ENCODE measurements around the gene BMERB1.
"Not testable (repeated sequence)": the region's sequence is repeated elsewhere in the genome, so short reads cannot be mapped to it uniquely, and the experiment has no call there.

The BMERB1 gene

DNA sequence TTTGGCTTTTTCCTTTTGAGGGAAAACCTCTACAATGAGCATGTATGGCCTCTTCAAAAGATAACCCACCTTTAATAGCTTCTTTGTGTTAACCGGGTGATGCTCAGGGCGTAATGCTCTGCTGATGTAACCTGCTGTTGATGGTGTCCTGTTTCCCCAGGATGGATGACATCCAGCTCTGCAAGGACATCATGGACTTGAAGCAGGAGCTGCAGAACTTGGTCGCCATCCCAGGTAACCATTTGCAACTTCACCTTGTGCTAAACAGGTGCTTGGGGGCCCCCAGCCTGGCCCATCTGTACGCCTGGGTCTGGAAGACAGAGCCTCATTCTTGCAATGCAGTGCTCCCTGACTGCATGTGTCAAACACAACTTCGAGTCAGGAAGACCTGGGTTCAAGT, 133.4 kb downstream of the BMERB1 start:
- DNase-seq, result no peak

DNA sequence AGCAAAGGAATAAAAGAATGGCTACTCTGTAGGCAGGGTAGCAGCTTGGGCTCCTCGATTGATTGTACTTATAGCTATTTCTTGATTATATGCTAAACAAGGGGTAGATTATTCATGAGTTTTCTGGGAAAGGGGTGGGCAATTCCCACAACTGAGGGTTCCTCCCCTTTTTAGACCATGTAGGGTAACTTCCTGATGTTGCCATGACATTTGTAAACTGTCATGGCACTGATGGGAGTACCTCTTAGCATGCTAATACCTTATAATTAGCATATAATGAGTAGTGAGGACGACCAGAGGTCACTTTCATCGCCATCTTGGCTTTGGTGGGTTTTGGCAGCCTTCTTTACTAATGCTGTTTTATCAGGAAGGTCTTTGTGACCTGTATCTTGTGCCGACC, 136.3 kb downstream of the BMERB1 start:
- DNase-seq, result not testable (repeated sequence)

DNA sequence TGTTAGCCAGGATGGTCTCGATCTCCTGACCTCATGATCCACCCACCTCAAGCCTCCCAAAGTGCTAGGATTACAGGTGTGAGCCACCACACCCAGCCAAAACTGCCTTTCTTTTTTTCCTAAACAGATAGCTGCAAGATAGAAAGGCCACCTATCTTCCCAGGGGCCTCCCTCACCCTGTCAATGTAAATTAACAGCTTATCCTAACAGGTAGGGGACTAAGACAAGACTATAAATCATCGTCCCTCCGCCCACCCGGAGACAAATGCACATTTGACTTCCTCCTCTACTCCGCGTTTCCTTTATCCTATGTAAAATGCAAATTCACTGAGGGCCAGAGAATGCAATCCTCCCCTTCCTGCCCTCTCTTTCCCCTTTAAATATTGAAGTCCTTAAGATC, 137.2 kb downstream of the BMERB1 start:
- DNase-seq, result no peak

DNA sequence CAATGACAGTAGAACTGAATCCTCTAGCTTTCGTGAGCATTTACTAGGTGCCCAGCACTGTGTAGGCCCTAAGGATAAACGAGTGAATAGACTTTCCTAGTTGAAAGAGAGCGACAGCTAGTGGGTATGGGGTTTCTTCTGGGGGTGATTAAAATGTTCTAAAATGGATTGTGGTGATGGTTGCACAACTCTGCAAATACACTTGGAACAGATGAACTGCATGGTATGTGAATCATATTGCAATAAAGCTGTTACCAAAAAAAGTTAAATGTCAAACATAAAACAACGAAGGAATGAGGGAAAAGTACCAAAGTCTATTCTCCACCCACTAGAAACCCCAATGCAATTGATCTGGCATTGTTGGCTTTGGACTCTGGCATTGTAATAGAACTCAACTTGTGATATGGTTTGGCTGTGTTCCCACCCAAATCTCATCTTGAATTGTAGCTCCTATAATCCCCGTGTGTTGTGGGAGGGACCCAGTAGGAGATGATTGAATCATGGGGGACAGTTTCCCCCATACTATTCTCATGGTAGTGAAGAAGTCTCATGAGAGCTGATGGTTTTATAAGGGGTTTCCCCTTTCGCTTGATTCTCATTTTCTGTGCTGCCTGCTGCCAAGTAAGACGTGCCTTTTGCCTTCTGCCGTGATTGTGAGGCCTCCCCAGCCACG, 138.1 kb downstream of the BMERB1 start:
- no peak for DNase-seq

- no peak for DNase-seq
Observed at GRCh38 chr16:15573274-15573895, 139.0 kb downstream of the BMERB1 start.

GRCh38 chr16:15573896-15574613, 139.7 kb downstream of the BMERB1 start:
- DNase-seq, result not testable (repeated sequence)

DNA sequence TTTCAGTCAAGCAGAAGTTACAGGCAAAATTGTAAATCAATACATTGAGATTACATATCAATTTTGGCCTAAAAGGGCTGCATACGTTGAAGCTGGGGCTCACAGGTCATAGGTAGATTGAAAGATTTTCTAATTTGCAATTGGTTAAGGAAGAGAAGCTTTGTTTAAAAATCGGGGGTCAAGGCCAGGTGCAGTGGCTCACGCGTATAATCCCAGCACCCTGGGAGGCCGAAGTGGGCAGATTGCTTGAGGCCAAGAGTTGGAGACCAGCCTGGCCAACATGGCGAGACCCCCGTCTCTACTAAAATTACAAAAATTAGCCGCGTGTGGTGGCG, 140.2 kb downstream of the BMERB1 start:
- DNase-seq, result no peak

GRCh38 chr16:15575293-15576049, 141.1 kb downstream of the BMERB1 start:
- DNase-seq, result no peak

DNA sequence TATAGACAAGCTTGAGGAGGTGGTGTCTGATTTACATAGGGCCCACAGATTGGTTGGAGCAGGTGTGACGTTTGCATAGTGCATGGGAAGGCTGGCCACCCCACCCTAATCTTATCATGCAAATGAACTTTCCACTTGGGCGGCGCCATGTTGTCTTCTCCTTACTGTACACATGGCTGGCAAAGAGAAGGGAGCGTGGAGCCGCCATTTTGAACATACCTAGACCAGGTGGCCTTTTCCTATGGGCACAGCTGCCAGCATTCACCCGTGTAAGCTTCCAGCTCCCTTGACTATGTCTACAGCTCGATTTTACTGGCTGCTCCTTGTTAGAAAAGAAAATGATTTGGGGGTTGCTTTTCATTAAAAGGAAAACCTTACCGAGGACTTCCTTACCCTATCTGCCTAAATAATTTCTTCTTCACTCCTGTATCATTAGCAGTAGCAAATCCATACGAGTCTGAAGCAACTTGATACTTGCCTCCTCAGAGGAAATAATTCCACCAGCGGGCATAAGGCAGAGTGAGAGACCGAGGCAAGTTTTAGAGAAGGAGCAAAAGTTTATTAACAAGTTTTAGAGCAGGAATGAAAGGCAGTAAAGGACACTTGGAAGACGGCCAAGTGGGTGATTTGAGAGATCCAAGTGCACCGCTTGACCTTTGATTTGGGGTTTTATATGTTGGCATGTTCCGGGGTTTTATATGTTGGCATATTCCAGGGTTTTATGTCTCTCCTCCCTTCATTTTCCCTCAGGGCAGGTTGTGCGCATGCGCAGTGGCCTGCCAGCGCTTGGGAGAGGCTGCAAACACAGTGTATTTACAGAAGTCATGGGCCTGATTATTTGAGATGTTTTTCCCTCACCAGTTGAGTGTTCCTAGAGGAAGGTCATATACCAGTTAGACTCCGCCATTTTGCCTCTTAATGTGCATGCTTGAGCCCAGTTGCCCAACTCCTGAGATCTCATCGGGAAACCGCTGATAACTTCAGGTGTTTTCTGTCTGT, 142.9 kb downstream of the BMERB1 start:
- no peak for DNase-seq

- no peak for DNase-seq
Observed at GRCh38 chr16:15578824-15579223, 144.4 kb downstream of the BMERB1 start.

- DNase-seq, result no peak
Observed at GRCh38 chr16:15581127-15581815, 146.9 kb downstream of the BMERB1 start.

DNA sequence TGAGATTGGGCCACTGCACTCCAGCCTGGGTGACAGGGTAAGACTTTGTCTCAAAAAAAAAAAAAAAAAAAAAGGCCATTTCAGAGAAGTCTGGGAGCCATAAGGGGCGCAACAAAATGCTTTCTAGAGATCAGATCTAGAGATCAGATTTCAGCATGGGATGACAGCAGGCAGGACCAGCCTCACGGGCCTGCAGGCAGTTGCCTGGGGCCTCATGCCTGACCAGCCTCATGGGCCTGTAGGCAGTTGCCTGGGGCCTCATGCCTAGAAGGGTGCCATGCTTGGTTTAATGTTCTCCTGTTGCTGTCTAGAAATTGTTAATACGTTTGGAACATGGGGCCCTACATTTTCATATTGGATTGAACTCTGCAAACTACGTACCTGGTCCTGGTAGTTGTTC, 149.1 kb downstream of the BMERB1 start:
- no peak for DNase-seq

GRCh38 chr16:15585956-15586355, 151.6 kb downstream of the BMERB1 start:
- DNase-seq, result no peak

DNA sequence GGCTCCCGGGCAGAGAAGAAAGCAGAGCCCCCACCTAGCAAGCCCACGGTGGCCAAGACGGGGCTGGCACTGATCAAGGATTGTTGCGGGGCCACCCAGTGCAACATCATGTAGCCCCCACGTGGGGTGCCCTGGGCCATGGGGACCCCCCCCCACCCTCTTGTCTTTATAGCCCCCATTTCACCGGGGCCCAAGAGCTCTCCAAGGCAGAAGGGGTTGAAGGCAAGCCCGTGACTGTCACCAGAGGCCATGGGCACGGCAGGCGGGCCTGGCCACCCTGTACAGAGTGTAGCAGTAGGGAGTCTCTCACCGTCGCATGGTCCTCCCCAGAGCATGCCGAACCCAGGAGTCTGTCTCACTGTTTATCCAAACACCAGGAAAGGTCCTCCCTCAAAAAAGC, 152.3 kb downstream of the BMERB1 start:
- no peak for DNase-seq

DNA sequence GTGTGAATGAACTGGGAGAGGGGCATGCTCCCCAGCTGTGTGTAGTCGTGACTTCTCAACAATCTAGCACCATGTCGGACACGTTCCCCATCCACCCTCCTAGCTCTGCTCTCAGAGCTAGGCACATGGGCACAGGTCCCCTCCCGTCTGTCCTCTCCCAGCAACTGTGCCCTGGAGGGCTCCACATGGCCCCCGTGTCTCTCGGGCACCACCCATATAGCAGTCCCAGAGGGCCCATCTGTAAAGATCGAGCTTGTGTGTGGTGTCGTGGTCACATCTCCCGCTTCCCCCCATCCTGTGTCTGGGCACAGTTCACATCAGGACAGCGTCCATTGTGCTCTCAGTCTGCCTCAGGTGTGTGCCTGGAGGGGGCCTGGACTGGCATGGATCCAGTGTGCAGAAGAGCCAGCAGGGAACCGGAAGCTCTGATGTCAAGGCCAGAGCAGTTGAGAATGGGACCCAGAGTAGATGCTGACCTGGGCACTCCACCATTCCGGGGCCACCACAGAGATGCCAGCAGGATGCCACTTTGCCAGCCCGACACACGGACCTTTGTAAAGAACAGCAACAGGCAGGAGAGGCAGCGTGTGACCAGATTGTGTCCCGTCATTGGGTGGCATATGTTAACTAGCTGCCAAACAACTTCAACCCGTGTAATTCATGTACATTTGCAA, 152.9 kb downstream of the BMERB1 start:
- DNase-seq, result no peak

- no peak for DNase-seq
Observed at GRCh38 chr16:15592324-15592723, 157.9 kb downstream of the BMERB1 start.

GRCh38 chr16:15593235-15593634, 158.8 kb downstream of the BMERB1 start:
- DNase-seq, result no peak

DNA sequence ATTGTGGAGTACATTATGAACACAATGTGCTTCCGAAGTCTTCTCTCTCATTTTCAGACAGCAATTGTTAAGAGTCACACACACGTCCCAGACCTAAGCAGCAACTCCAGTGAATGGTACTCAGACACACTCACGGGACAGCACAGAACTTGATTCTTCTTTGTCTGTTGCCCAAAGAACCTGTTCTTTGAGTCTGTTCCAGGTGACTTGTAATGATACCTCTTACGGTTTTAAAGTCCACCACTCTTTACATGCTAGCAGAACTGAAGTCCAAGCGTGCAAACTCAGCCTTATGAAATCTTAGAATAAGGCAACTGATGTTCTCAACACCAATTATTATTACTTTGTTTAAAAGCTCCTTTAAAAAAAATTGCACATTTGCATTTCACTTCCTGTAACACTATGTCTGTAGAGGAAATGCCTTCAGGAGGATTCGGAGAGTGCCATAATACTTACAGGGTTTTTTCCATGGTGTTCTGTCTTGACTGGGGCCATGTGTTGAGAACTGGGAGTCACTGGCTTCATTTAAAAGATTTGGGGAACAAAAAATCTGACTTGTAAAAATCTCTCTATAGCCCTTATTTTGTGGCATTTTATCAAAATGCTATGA, 160.4 kb downstream of the BMERB1 start:
- no peak for DNase-seq

DNA sequence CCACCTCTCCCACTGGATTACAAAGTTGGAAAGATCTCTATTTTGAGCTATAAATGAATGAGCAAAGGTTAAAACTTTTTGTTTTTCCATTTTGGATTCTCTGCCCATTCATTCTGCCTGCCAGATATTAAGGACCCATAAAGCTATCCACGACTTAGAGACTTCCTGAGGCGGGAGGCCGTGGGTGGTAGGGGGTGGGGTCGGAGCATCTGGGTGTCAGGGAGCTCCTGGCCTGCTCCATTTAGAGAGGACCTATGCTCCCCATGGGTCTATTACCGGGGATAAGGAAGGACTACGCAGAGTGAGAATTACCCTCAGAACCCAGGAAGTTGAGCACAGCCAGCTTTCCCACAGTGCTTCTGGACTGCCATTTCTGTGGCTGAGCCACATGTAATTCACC, 162.7 kb downstream of the BMERB1 start:
- DNase-seq, result no peak

- no peak for DNase-seq
Observed at GRCh38 chr16:15597822-15598647, 163.6 kb downstream of the BMERB1 start.
